ENCODE measurements around the gene CUL2.
"Not testable (repeated sequence)": the region's sequence is repeated elsewhere in the genome, so short reads cannot be mapped to it uniquely, and the experiment has no call there.

CUL2 gene

DNA sequence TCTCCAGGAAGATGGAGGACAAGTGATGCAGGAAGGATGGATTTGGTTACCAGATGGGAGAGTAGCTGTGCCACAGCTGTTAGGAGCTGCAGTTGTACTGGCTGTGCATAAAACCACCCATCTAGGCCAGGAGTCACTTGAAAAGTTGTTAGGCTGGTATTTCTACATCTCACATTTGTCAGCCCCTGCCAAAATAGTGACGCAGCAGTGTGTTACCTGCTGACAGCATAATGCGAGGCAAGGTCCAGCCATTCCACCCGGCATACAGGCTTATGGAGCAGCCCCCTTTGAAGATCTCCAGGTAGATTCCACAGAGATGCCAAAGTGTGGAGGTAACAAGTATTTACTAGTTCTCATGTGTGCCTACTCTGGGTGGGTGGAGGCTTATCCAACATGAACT is 116.4 kb downstream of the CUL2 start:
- not testable (repeated sequence) for DNase-seq

- not testable (repeated sequence) for DNase-seq
Measured at GRCh38 chr10:34973121-34973520, 117.0 kb downstream of the CUL2 start.

DNA sequence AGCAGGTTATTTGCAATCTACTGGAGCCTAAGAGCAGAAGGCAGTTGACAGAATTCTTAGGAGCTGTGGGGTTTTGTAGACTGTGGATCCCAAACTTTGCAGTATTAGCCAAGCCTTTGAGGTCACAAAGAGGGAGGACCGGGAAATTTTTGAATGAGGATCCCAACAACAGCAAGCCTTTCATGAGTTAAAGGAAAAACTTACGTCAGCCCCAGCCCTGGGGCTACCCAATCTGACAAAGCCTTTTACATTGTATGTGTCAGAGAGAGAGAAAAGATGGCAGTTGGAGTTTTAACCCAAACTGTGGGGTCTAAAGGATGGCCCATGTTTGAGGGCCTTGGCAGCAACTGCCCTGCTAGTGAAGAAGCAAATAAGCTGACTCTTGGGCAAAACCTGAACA is 117.5 kb downstream of the CUL2 start:
- DNase-seq, result not testable (repeated sequence)

DNA sequence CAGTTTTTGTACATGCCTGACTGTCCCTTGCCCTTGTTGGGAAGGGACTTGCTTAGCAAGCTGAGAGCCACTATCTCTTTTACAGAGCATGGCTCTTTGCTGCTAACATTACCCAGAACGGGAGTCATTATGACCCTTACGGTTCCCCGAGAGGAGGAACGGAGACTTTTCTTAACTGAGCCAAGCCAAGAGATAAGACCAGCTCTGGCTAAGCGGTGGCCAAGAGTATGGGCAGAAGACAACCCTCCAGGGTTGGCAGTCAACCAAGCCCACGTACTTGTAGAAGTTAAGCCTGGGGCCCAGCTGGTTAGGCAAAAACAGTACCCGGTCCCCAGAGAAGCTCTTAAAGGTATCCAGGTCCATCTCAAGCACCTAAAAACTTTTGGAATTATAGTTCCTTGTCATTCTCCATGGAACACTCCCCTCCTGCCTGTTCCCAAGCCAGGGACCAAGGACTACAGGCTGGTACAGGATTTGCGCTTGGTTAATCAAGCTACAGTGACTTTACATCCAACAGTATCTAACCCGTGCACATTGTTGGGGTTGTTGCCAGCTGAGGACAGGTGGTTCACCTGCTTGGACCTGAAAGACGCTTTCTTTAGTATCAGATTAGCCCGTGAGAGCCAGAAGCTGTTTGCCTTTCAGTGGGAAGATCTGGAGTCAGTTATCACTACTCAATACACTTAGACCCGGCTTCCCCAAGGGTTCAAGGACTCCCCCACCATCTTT is 118.4 kb downstream of the CUL2 start:
- not testable (repeated sequence) for DNase-seq

- DNase-seq, result no peak
Measured at GRCh38 chr10:34969171-34969570, 121.0 kb downstream of the CUL2 start.

- DNase-seq, result no peak
Measured at GRCh38 chr10:34967335-34967880, 122.7 kb downstream of the CUL2 start.

- no peak for DNase-seq
Measured at GRCh38 chr10:34966451-34966850, 123.7 kb downstream of the CUL2 start.

DNA sequence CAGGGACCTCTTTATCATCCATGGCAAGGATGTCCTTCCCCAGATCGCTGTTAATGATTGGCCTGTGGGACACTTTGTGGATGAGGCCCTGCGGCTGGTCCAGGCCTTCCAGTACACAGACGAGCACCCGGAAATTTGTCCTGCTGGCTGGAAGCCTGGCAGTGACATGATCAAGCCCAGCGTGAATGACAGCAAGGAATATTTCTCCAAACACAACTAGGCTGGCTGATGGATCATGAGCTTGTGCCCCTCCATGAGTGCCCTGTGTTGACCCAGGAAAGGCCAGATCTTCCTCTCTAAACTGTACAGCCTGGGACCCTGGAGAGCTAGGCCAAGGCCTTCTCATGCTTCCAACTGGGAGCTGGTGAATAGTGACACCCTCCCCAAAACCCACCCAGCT is 124.1 kb downstream of the CUL2 start:
- DNase-seq, result no peak

DNA sequence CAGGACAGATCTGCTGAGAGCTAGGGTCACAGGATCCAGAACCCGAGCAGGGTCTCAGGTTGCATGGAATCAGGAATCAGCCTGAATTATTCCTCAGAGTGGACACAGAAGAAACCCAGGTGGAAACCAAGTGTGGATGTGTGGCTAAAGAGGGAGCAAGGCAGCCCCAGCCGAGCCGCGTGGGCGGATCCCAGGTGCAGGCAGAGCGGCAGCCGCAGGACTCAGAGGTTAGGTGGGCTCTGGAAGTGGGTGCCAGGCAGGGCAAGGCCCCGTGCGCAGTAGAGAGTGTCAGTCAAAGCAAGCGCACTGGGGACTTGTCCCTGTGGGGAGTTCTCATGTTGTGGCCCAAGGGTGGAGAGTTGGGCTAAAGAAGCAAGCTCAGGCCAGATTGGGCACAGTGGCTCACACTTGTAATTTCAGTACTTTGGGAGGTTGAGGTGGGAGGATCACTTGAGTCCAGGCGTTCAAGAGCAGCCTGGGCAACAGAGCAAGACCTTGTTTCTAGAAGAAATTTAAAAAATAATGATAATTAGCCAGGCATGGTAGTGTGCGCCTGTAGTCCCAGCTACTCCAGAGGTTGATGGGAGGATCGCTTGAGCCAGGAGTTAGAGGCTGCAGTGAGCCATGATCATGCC is 125.9 kb downstream of the CUL2 start:
- DNase-seq, result no peak

DNA sequence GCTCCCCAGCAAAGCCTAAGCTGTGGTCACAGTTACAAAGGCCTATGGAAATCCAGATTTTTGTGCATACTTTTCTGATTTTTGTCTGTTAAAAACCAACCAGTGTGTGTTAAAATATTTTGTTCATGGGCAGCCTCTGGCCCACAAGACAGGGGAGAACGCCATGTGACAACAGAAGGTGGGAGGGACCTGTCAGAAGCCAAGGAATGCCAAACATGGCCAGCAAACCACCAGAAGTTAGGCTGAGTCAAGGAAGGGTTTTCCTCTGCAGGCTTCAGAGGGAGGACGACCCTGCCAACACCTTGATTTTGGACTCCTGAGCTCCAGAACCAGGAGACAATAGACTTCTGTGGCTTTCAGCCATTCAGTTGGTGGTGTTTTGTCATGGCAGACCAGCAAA is 127.3 kb downstream of the CUL2 start:
- no peak for DNase-seq

DNA sequence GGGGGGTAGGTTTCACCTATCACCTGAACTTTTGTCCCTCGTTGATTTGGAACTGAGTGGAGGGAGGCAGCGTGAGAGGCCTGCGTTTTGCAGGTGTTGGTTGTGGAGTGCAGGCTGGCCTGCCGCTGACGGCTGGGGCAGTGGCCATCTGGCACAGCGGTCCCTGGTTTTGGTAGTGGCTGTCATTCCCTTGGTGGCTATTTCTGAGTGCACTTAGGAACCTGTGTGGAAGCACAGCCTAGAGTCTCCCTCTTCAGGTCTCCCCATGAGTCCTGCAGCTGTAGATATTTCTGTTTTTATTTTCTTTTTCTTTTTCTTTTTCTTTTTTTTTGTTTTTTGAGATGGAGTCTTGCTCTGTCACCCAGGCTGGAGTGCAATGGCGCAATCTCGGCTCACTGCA is 129.2 kb downstream of the CUL2 start:
- DNase-seq, result no peak

DNA sequence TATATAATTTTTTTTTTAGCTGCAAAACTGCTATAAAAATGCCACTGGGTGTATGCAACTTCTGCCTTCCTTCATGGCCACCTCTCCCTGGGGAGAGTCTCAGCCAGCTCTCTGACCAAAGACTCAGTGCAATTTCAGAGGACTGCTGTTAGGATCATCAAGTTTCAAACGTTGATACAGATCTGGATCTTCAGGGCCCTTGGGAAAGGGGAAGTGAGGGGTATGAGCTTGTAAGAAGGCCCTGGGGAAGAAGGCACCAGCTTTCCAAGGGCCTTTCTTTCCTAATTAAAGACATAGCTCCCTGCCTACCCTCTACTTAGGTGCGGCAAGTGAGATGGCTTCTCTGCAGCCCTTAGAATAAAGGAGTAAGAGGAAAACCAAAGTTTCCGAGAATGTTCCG is 130.4 kb downstream of the CUL2 start:
- DNase-seq, result no peak

DNA sequence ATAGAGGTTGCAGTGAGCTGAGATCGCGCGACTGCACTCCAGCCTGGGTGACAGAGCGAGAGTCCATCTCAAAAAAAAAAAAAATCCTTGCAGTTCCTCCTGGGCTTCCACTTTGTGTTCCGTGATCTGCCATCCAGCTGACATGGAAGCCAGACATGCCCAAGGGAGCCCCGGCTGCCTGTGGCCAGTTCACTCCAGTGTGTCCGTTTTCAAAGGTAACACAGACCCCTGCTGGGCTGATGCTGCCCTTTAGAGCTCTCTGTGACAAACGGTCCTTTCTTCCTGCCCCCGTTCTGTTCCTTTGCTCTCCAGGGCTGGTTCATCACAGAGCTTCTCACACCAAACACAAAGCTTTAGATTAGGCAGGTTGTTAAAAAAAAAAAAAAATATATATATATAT is 130.8 kb downstream of the CUL2 start:
- no peak for DNase-seq
